H1 (cell line): ENCODE data around the gene SLC25A48. TPM values are rescaled to one million over a fixed set of nuclear protein-coding genes. Genes with fewer than 3 reads are reported as not detected.
A peak's percentile ranks its signal among the peaks of the same experiment; 100 is the strongest.

ENCODE experiments used
- CTCF ChIA-PET: fragments of 300-600 bp; sonication (Branson Sonifier 250); formaldehyde crosslinking; loops from one replicate; lab custom pipeline; 2021; ENCODE audit not compliant: partially characterized antibody; lab: Charles Lee
- POLR2A ChIA-PET: fragments of 300-600 bp; sonication (Branson Sonifier 250); formaldehyde crosslinking; loops from one replicate; lab custom pipeline; 2021; ENCODE audit warnings: inconsistent platforms; ENCODE audit not compliant: partially characterized antibody; lab: Charles Lee
- DNase-seq, 2 experiments: peaks; one replicate each; pipeline versions ENCODE4 v3.0.0 to v3.0.0-alpha.2; 2010 to 2022; ENCODE audit warnings: low spot score in 2 of 2, low read depth in 1 of 2, mixed read lengths in 1 of 2
- FAIRE-seq: peaks from 2 replicates; lab custom pipeline; 2011; peaks lifted over from hg19 to GRCh38; lab: Jason Lieb, UNC
- H2AFZ ChIP-seq: 2 replicates; pipeline ENCODE4 v1.8.1; 2012; ENCODE audit warnings: low read length, inconsistent platforms
- H2AK5ac ChIP-seq: 2 replicates; pipeline ENCODE4 v1.6.1; 2013; ENCODE audit warnings: low read depth, low read length
- H2BK120ac ChIP-seq: replicated peaks from 2 replicates; pipeline ENCODE3; 2013; ENCODE audit warnings: low read depth, low read length, inconsistent platforms
- H2BK12ac ChIP-seq: 2 replicates; pipeline ENCODE4 v1.6.1; 2013; ENCODE audit warnings: low read depth, low read length
- H2BK15ac ChIP-seq: 2 replicates; pipeline ENCODE4 v1.6.1; 2013; ENCODE audit warnings: low read length
- H2BK20ac ChIP-seq: 2 replicates; pipeline ENCODE4 v1.6.1; 2013; ENCODE audit warnings: low read length
- H2BK5ac ChIP-seq: 2 replicates; pipeline ENCODE4 v1.6.1; 2013; ENCODE audit warnings: low read depth, low read length
- H3K14ac ChIP-seq: 2 replicates; pipeline ENCODE4 v1.6.1; 2013; ENCODE audit warnings: inconsistent platforms; ENCODE audit not compliant: insufficient read length
- H3K18ac ChIP-seq: 2 replicates; pipeline ENCODE4 v1.6.1; 2013; ENCODE audit warnings: low read length; ENCODE audit errors: extremely low read depth
- H3K23ac ChIP-seq: 2 replicates; pipeline ENCODE4 v1.6.1; 2013; ENCODE audit warnings: inconsistent platforms; ENCODE audit not compliant: insufficient read length
- H3K23me2 ChIP-seq: 2 replicates; pipeline ENCODE4 v1.6.1; 2013; ENCODE audit warnings: low read depth, low read length
- H3K27ac ChIP-seq: 2 replicates; pipeline ENCODE4 v1.6.1; 2011; ENCODE audit warnings: low read depth, low read length, inconsistent platforms
- H3K27me3 ChIP-seq, 4 experiments: replicated peaks in 1 of 4; 1 replicate in 1 of 4; 2 replicates in 3 of 4; pipeline versions ENCODE4 v1.6.1 to v1.8.1; 2011 to 2013; ENCODE audit warnings: low read length in 3 of 4, mild to moderate bottlenecking in 3 of 4, inconsistent platforms in 2 of 4, mixed read lengths in 2 of 4, moderate library complexity in 1 of 4; ENCODE audit not compliant: control insufficient read depth in 3 of 4, insufficient read depth in 3 of 4; ENCODE audit errors: extremely low read depth in 1 of 4
- H3K36me3 ChIP-seq, 4 experiments: 2 replicates each; pipeline versions ENCODE4 v1.6.1 to v1.8.1; 2011 to 2013; ENCODE audit warnings: mild to moderate bottlenecking in 4 of 4, low read length in 3 of 4, moderate library complexity in 2 of 4, control low read depth in 1 of 4, inconsistent platforms in 1 of 4; ENCODE audit not compliant: insufficient read depth in 4 of 4, control insufficient read depth in 2 of 4
- H3K4ac ChIP-seq: replicated peaks from 2 replicates; pipeline ENCODE3; 2013; ENCODE audit warnings: low read length, low read depth, mixed read lengths, inconsistent platforms; ENCODE audit not compliant: insufficient read length
- H3K4me1 ChIP-seq, 4 experiments: replicated peaks in 1 of 4; 1 replicate in 1 of 4; 2 replicates in 3 of 4; pipeline versions ENCODE4 v1.6.1 to v1.8.1; 2011 to 2013; ENCODE audit warnings: low read length in 3 of 4, inconsistent platforms in 2 of 4, mixed read lengths in 1 of 4; ENCODE audit not compliant: insufficient read depth in 4 of 4, control insufficient read depth in 3 of 4
- H3K4me2 ChIP-seq, 2 experiments: 2 replicates each; pipeline versions ENCODE4 v1.6.1 to v1.8.1; 2011 to 2013; ENCODE audit warnings: low read depth in 2 of 2, low read length in 2 of 2, control low read depth in 1 of 2, inconsistent platforms in 1 of 2, mild to moderate bottlenecking in 1 of 2; ENCODE audit not compliant: insufficient read depth in 1 of 2
- H3K4me3 ChIP-seq, 4 experiments: fragments of 200-600, 300-600 bp in 1 of 4; sonication (generic), shearing (Covaris generic), sonication (Bioruptor Twin) in 1 of 4; 2 replicates each; pipeline versions ENCODE4 v1.5.1 to v1.8.1; 2011 to 2016; ENCODE audit warnings: low read length in 4 of 4, low read depth in 3 of 4, control low read depth in 2 of 4, inconsistent platforms in 2 of 4, mild to moderate bottlenecking in 2 of 4, mixed read lengths in 1 of 4, moderate library complexity in 1 of 4; ENCODE audit not compliant: insufficient read depth in 2 of 4; ENCODE audit errors: extremely low read depth in 1 of 4
- H3K56ac ChIP-seq: replicated peaks from 2 replicates; pipeline ENCODE3; 2013; ENCODE audit warnings: low read depth, mild to moderate bottlenecking, mixed read lengths, low read length, inconsistent platforms; ENCODE audit not compliant: insufficient read length
- H3K79me1 ChIP-seq: 2 replicates; pipeline ENCODE4 v1.6.1; 2013; ENCODE audit warnings: low read depth, low read length, control low read depth
- H3K79me2 ChIP-seq, 2 experiments: 2 replicates each; pipeline versions ENCODE4 v1.6.1 to v1.8.1; 2012 to 2013; ENCODE audit warnings: low read length in 2 of 2, mild to moderate bottlenecking in 2 of 2, inconsistent platforms in 1 of 2; ENCODE audit not compliant: insufficient read depth in 2 of 2, control insufficient read depth in 1 of 2
- H3K9ac ChIP-seq, 4 experiments: replicated peaks in 1 of 4; 1 replicate in 1 of 4; 2 replicates in 3 of 4; pipeline versions ENCODE4 v1.6.1 to v1.8.1; 2011 to 2013; ENCODE audit warnings: low read depth in 3 of 4, low read length in 3 of 4, control low read depth in 2 of 4, mild to moderate bottlenecking in 2 of 4, moderate library complexity in 2 of 4, inconsistent platforms in 1 of 4; ENCODE audit errors: extremely low read depth in 1 of 4
- H3K9me3 ChIP-seq, 2 experiments: 2 replicates each; pipeline versions ENCODE4 v1.6.1 to v1.8.1; 2012 to 2013; ENCODE audit warnings: mild to moderate bottlenecking in 2 of 2, moderate library complexity in 2 of 2, control low read depth in 1 of 2, inconsistent platforms in 1 of 2, low read depth in 1 of 2, low read length in 1 of 2, mixed read lengths in 1 of 2; ENCODE audit not compliant: insufficient read depth in 2 of 2
- H4K20me1 ChIP-seq, 2 experiments: replicated peaks in 1 of 2; 2 replicates each; pipeline versions ENCODE3 to v1.8.1; 2011 to 2013; ENCODE audit warnings: inconsistent platforms in 2 of 2, low read length in 2 of 2, mild to moderate bottlenecking in 1 of 2; ENCODE audit not compliant: insufficient read depth in 2 of 2, control insufficient read depth in 1 of 2
- H4K5ac ChIP-seq: 2 replicates; pipeline ENCODE4 v1.6.1; 2013; ENCODE audit warnings: low read length, low read depth, mixed read lengths, inconsistent platforms; ENCODE audit not compliant: insufficient read length
- H4K8ac ChIP-seq: 2 replicates; pipeline ENCODE4 v1.8.0; 2013; ENCODE audit warnings: mild to moderate bottlenecking, moderate library complexity, low read length, inconsistent platforms; ENCODE audit not compliant: insufficient read depth; ENCODE audit errors: extremely low read depth
- H4K91ac ChIP-seq: replicated peaks from 2 replicates; pipeline ENCODE3; 2013; ENCODE audit warnings: low read length, mixed read lengths, inconsistent platforms; ENCODE audit not compliant: insufficient read length
- ASH2L ChIP-seq: fragments of 200-600, 300-600 bp; sonication (generic); IDR thresholded peaks from one replicate; pipeline ENCODE4 v1.7.1; 2017; ENCODE audit warnings: low read length
- BCL11A ChIP-seq, 2 experiments: IDR thresholded peaks; one replicate each; pipeline ENCODE4 v1.6.1; 2011; ENCODE audit warnings: low read depth in 2 of 2, low read length in 2 of 2, mild to moderate bottlenecking in 2 of 2
- BRCA1 ChIP-seq: IDR thresholded peaks from 2 replicates; pipeline ENCODE4 v1.6.1; 2012; ENCODE audit warnings: low read depth, low read length, improper control_type of control experiment
- CREB1 ChIP-seq: IDR thresholded peaks from 2 replicates; pipeline ENCODE4 v1.6.1; 2012; ENCODE audit warnings: inconsistent platforms
- EZH2 ChIP-seq: fragments of 200-600 bp; sonication (generic); IDR thresholded peaks from 2 replicates; pipeline ENCODE4 v1.7.1; 2012; ENCODE audit warnings: low read depth, mild to moderate bottlenecking, moderate library complexity, low read length, inconsistent platforms; ENCODE audit not compliant: severe bottlenecking
- FOSL1 ChIP-seq: IDR thresholded peaks from 2 replicates; pipeline ENCODE4 v1.6.1; 2011; ENCODE audit warnings: mild to moderate bottlenecking, low read depth, low read length, moderate library complexity; ENCODE audit not compliant: insufficient read depth
- JUND ChIP-seq: IDR thresholded peaks from 2 replicates; pipeline ENCODE4 v1.6.1; 2011; ENCODE audit warnings: mild to moderate bottlenecking, improper control_type of control experiment, low read length
- KDM1A ChIP-seq: fragments of 200-600, 300-600 bp; sonication (generic); IDR thresholded peaks from 2 replicates; pipeline ENCODE4 v1.7.1; 2016; ENCODE audit warnings: mild to moderate bottlenecking, low read length, borderline replicate concordance
- KDM4A ChIP-seq: IDR thresholded peaks from one replicate; pipeline ENCODE4 v1.7.1; 2012; ENCODE audit warnings: low read depth, mild to moderate bottlenecking, moderate library complexity, low read length, inconsistent platforms; ENCODE audit not compliant: severe bottlenecking
- RXRA ChIP-seq: IDR thresholded peaks from 2 replicates; pipeline ENCODE4 v1.6.1; 2011; ENCODE audit warnings: low read depth, mild to moderate bottlenecking, low read length, moderate library complexity; ENCODE audit not compliant: insufficient read depth
- SIN3A ChIP-seq, 2 experiments: IDR thresholded peaks in 1 of 2; conservative IDR thresholded peaks in 1 of 2; 2 replicates each; pipeline ENCODE4 v1.6.1; 2011 to 2012; ENCODE audit warnings: low read length in 2 of 2, improper control_type of control experiment in 1 of 2, low read depth in 1 of 2, mild to moderate bottlenecking in 1 of 2
- SRF ChIP-seq: IDR thresholded peaks from 2 replicates; pipeline ENCODE4 v1.6.1; 2011; ENCODE audit warnings: mild to moderate bottlenecking, low read depth, low read length, moderate library complexity
- WGBS, 2 experiments: shearing (Covaris generic) in 1 of 2; methylation state at CpG; one replicate each; pipeline versions ENCODE4 v1.1.6 to v1.1.7; 2013 to 2015; ENCODE audit warnings: low lambda C conversion rate in 2 of 2, mixed read lengths in 2 of 2, inconsistent platforms in 1 of 2, low coverage in 1 of 2, missing lambda C conversion rate in 1 of 2; ENCODE audit not compliant: insufficient replicate concordance in 2 of 2, insufficient coverage in 1 of 2, insufficient read length in 1 of 2; ENCODE audit errors: extremely low coverage in 1 of 2, missing lambda C conversion rate in 1 of 2; 5-methylcytosine and 5-hydroxymethylcytosine counted together
- polyA plus RNA-seq, 7 experiments: library from polyadenylated mRNA; depleted of rRNA in 3 of 7; stranded (reverse) in 5 of 7; unstranded in 2 of 7; fragments of >200 nt in 5 of 7; fragments of 200-250 nt in 2 of 7; gene quantifications; 1 replicate in 5 of 7; 2 replicates in 1 of 7; 4 replicates in 1 of 7; pipeline versions ENCODE4 v1.2.1 to v1.2.3, GENCODE V29; 2011 to 2013; ENCODE audit warnings: missing spikeins in 2 of 7, mixed read lengths in 2 of 7
- total RNA-seq: library from RNA; stranded (reverse); fragmentation: NEBNext Ultra II Directional; extraction: Animal tissue kit (Norgen Biotek cat#: 25700); gene quantifications from 2 replicates; pipeline ENCODE4 v1.2.1, GENCODE V29; 2021

SLC25A48 gene
- total and polyA plus RNA-seq, 2 of the 8 experiments (the other 6 are each of a cell fraction or from before 2014, with no cell fraction given), result 1.3 to 1.8 TPM

GRCh38 chr5:135883026-135883425 lies 48.6 kb downstream of the SLC25A48 start:
- WGBS, 2 experiments, result 91% methylated on average over 3 of the region's 3 CpGs; no CpG with 5 or more reads in 1 of the 2 experiments
- Histone ChIP-seq H3K27me3 (peaks cover 0 to 5% (median 3%) of the 10 kb centered on the region in 4 experiments; a peak in 2 of 7 replicates), H2BK5ac (no peak overlapping the region), H3K14ac (no peak overlapping the region), H4K20me1 (no peaks in the 10 kb centered on the region), H4K8ac (no peak overlapping the region), H2BK12ac (0 out of 2 replicates have a peak overlapping the region, but pooled peaks have one; percentile 9), H3K36me3 (no peaks in the 10 kb centered on the region), H3K79me1 (no peaks in the 10 kb centered on the region), H3K9me3 (no peaks in the 10 kb centered on the region), H3K23me2 (peaks cover 2% of the 10 kb centered on the region), H3K9ac (no peak overlapping the region), H3K23ac (no peak overlapping the region), H2BK15ac (no peak overlapping the region), H2AK5ac (no peak overlapping the region), H4K91ac (no peak overlapping the region), H3K18ac (no peak overlapping the region), H3K4me1 (peaks cover 4 to 7% (median 5%) of the 10 kb centered on the region in 4 experiments), H3K4ac (no peak overlapping the region), H3K4me3 (no peak overlapping the region), H2AFZ (no peak overlapping the region), H2BK20ac (no peak overlapping the region), H3K4me2 (no peak overlapping the region), H3K56ac (no peak overlapping the region), H4K5ac (no peak overlapping the region), H2BK120ac (no peak overlapping the region), H3K79me2 (no peaks in the 10 kb centered on the region), H3K27ac (no peak overlapping the region)
- POLR2A ChIA-PET, result no interaction called here
- CTCF ChIA-PET, result interaction anchor here (0.9 to 5.3 kb wide), 14 partner anchors 9 to 418 kb away, joined by 3 to 37 read pairs (median 4); no protein-coding TSS in a partner anchor
- DNase-seq (no peak), FAIRE-seq (no peak)
- TF ChIP-seq RXRA (no peak), EZH2 (no peak), CREB1 (no peak), BRCA1 (no peak), KDM1A (no peak), KDM4A (no peak), SRF (no peak), SIN3A (conservative IDR thresholded peaks at IDR 0.05 in 1 of 2, IDR thresholded peaks at IDR 0.05 in 1 of 2; ENCODE audit: low read depth in 1 of 2, low read length in 2 of 2) (no peak), ASH2L (no peak), FOSL1 (no peak), BCL11A (IDR thresholded peaks at IDR 0.05; ENCODE audit: low read depth in 2 of 2, low read length in 2 of 2) (no peak), JUND (no peak)
